Measurements from ENCODE around the gene RAD17. TPM values are rescaled to one million over a fixed set of nuclear protein-coding genes. Genes with fewer than 3 reads are reported as not detected.

Gene RAD17
- total and polyA plus RNA-seq, 2 experiments from 2014 or later = 29.0 to 38.8 TPM

- TF ChIP-seq STAT1 (IDR thresholded peaks at IDR 0.05; ENCODE audit: unreplicated experiment) = no peak
- TF ChIP-seq, protein P1, sequence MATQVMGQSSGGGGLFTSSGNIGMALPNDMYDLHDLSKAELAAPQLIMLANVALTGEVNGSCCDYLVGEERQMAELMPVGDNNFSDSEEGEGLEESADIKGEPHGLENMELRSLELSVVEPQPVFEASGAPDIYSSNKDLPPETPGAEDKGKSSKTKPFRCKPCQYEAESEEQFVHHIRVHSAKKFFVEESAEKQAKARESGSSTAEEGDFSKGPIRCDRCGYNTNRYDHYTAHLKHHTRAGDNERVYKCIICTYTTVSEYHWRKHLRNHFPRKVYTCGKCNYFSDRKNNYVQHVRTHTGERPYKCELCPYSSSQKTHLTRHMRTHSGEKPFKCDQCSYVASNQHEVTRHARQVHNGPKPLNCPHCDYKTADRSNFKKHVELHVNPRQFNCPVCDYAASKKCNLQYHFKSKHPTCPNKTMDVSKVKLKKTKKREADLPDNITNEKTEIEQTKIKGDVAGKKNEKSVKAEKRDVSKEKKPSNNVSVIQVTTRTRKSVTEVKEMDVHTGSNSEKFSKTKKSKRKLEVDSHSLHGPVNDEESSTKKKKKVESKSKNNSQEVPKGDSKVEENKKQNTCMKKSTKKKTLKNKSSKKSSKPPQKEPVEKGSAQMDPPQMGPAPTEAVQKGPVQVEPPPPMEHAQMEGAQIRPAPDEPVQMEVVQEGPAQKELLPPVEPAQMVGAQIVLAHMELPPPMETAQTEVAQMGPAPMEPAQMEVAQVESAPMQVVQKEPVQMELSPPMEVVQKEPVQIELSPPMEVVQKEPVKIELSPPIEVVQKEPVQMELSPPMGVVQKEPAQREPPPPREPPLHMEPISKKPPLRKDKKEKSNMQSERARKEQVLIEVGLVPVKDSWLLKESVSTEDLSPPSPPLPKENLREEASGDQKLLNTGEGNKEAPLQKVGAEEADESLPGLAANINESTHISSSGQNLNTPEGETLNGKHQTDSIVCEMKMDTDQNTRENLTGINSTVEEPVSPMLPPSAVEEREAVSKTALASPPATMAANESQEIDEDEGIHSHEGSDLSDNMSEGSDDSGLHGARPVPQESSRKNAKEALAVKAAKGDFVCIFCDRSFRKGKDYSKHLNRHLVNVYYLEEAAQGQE (IDR thresholded peaks at IDR 0.05; ENCODE audit: unreplicated experiment) = no peak
- TF ChIP-seq NANOG (IDR thresholded peaks at IDR 0.05; ENCODE audit: borderline replicate concordance) = no peak
- TF ChIP-seq, protein P2, sequence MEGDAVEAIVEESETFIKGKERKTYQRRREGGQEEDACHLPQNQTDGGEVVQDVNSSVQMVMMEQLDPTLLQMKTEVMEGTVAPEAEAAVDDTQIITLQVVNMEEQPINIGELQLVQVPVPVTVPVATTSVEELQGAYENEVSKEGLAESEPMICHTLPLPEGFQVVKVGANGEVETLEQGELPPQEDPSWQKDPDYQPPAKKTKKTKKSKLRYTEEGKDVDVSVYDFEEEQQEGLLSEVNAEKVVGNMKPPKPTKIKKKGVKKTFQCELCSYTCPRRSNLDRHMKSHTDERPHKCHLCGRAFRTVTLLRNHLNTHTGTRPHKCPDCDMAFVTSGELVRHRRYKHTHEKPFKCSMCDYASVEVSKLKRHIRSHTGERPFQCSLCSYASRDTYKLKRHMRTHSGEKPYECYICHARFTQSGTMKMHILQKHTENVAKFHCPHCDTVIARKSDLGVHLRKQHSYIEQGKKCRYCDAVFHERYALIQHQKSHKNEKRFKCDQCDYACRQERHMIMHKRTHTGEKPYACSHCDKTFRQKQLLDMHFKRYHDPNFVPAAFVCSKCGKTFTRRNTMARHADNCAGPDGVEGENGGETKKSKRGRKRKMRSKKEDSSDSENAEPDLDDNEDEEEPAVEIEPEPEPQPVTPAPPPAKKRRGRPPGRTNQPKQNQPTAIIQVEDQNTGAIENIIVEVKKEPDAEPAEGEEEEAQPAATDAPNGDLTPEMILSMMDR (conservative IDR thresholded peaks at IDR 0.05; ENCODE audit: low read depth in 2 of 2) = no peak
These were observed 46.6 kb downstream of the RAD17 start (continued) for GRCh38 chr5:69416180-69416579.

GRCh38 chr5:69416699-69417098, 47.1 kb downstream of the RAD17 start:
- Histone ChIP-seq H4K20me1 (replicated peaks; ENCODE audit: insufficient read depth) (peaks cover 3% of the 10 kb centered on the region; the same call in 1 of the 2 replicates), H3K79me2 (replicated peaks; ENCODE audit: insufficient read depth) (peaks cover 14% of the 10 kb centered on the region), H3K4me1 (ENCODE audit: insufficient read depth) (peaks cover 11% of the 10 kb centered on the region), H3K9me2 (ENCODE audit: insufficient read depth) (no peaks in the 10 kb centered on the region), H2AFZ (no peak overlapping the region), H3K4me3 (peak overlapping the region; percentile 67; the same call in 1 of the 2 replicates), H3K36me3 (ENCODE audit: insufficient read depth) (peaks cover 8% of the 10 kb centered on the region; the same call in 1 of the 2 replicates), H3K27ac (ENCODE audit: low read depth) (no peak overlapping the region), H3F3A (replicated peaks; ENCODE audit: low read depth) (peaks cover 9% of the 10 kb centered on the region), H3K4me2 (peak overlapping the region; percentile 82), H3K27me3 (ENCODE audit: insufficient read depth) (no peaks in the 10 kb centered on the region)
- ATAC-seq (no peak), DNase-seq (ENCODE audit: low spot score) (no peak)
- peak overlapping the region; percentile 95 for H3K4me3 Mint-ChIP-seq
- peaks cover 4% of the 10 kb centered on the region for H3K27me3 Mint-ChIP-seq (ENCODE audit: insufficient read depth, low read depth, poor library complexity)
- no peaks in the 10 kb centered on the region for H3K9me3 Mint-ChIP-seq
- no peak for TF ChIP-seq STAT1 (IDR thresholded peaks at IDR 0.05; ENCODE audit: unreplicated experiment)
- no peak for TF ChIP-seq CREB1 (CRISPR knock-in tag; IDR thresholded peaks at IDR 0.05; ENCODE audit: low read depth)
- TF ChIP-seq ZNF462 (CRISPR knock-in tag; IDR thresholded peaks at IDR 0.05) = no peak
- no peak for TF ChIP-seq EZH2 (IDR thresholded peaks at IDR 0.05; ENCODE audit: low read depth, unreplicated experiment)
- no peak for TF ChIP-seq POLR2AphosphoS5 (IDR thresholded peaks at IDR 0.05; ENCODE audit: low read depth)
- no peak overlapping the region for H3K27ac Mint-ChIP-seq
- peaks cover 26% of the 10 kb centered on the region for H3K36me3 Mint-ChIP-seq (ENCODE audit: low read depth)
- H3K4me1 Mint-ChIP-seq = peaks cover 17% of the 10 kb centered on the region
